ENCODE data around the gene TENM3.
"Not testable (repeated sequence)": the region's sequence is repeated elsewhere in the genome, so short reads cannot be mapped to it uniquely, and the experiment has no call there.

TENM3 gene

GRCh38 chr4:182243204-182243603, at the start of gene TENM3:
TENM3 (plus strand) TSS chr4:182243402; CDS start chr4:182324021, 80,619 bp downstream.
- DNase-seq (ENCODE audit: low spot score): not testable (repeated sequence)

- DNase-seq (ENCODE audit: low spot score): no peak
These were observed 48.9 kb upstream of the TENM3 start for GRCh38 chr4:182194091-182194824.

- DNase-seq (ENCODE audit: low spot score): no peak
These were observed 45.6 kb upstream of the TENM3 start for GRCh38 chr4:182197611-182198010.

- DNase-seq (ENCODE audit: low spot score): no peak
These were observed 41.3 kb upstream of the TENM3 start for GRCh38 chr4:182201871-182202270.

- no peak for DNase-seq (ENCODE audit: low spot score)
These were observed 40.6 kb upstream of the TENM3 start for GRCh38 chr4:182202650-182203049.

GRCh38 chr4:182203872-182204411, 39.3 kb upstream of the TENM3 start:
- no peak for DNase-seq (ENCODE audit: low spot score)

GRCh38 chr4:182205306-182205705, 37.9 kb upstream of the TENM3 start:
- DNase-seq (ENCODE audit: low spot score): no peak

- no peak for DNase-seq (ENCODE audit: low spot score)
These were observed 36.9 kb upstream of the TENM3 start for GRCh38 chr4:182206266-182206665.

GRCh38 chr4:182206916-182207315, 36.3 kb upstream of the TENM3 start:
- DNase-seq (ENCODE audit: low spot score): no peak

GRCh38 chr4:182207830-182208396, 35.3 kb upstream of the TENM3 start:
- peak; percentile 50 for DNase-seq (ENCODE audit: low spot score)

- DNase-seq (ENCODE audit: low spot score): no peak
These were observed 34.6 kb upstream of the TENM3 start for GRCh38 chr4:182208526-182209050.

GRCh38 chr4:182212211-182212761, 30.9 kb upstream of the TENM3 start:
- DNase-seq (ENCODE audit: low spot score): peak; percentile 47

- DNase-seq (ENCODE audit: low spot score): no peak
These were observed 30.2 kb upstream of the TENM3 start for GRCh38 chr4:182213004-182213403.

- DNase-seq (ENCODE audit: low spot score): no peak
These were observed 28.1 kb upstream of the TENM3 start for GRCh38 chr4:182215148-182215547.

- no peak for DNase-seq (ENCODE audit: low spot score)
These were observed 27.2 kb upstream of the TENM3 start for GRCh38 chr4:182216005-182216404.

- no peak for DNase-seq (ENCODE audit: low spot score)
These were observed 23.7 kb upstream of the TENM3 start for GRCh38 chr4:182219411-182220056.

GRCh38 chr4:182221987-182222386, 21.2 kb upstream of the TENM3 start:
- no peak for DNase-seq (ENCODE audit: low spot score)

- DNase-seq (ENCODE audit: low spot score): no peak
These were observed 20.4 kb upstream of the TENM3 start for GRCh38 chr4:182222766-182223165.

GRCh38 chr4:182223708-182224107, 19.5 kb upstream of the TENM3 start:
- no peak for DNase-seq (ENCODE audit: low spot score)

- no peak for DNase-seq (ENCODE audit: low spot score)
These were observed 18.9 kb upstream of the TENM3 start for GRCh38 chr4:182224192-182224850.

GRCh38 chr4:182225257-182225852, 17.8 kb upstream of the TENM3 start:
- DNase-seq (ENCODE audit: low spot score): no peak

GRCh38 chr4:182227611-182228010, 15.6 kb upstream of the TENM3 start:
- DNase-seq (ENCODE audit: low spot score): no peak

Measured in AG20443 (cell line).